ENCODE measurements around the gene SKAP1.

GRCh38 chr17:48241770-48242497 is 188.1 kb downstream of the SKAP1 start:
- TF ChIP-seq CTCF (IDR thresholded peaks at IDR 0.05) (no peak), POLR2A (IDR thresholded peaks at IDR 0.05) (no peak)
